ENCODE results near the gene SPRN. TPM values are rescaled to one million over a fixed set of nuclear protein-coding genes. Genes with fewer than 3 reads are reported as not detected.

Gene SPRN
- total and polyA plus RNA-seq, 2 of the 4 experiments (the other 2 are of a cell fraction) = 0.36 to 2.3 TPM

GRCh38 chr10:133396035-133396624 lies 28.3 kb downstream of the SPRN start:
- no peak overlapping the region for H2AK9ac ChIP-seq (replicated peaks; ENCODE audit: low read depth, low read length, poor library complexity)
- WGBS, 2 experiments (ENCODE audit: extremely low coverage in 2 of 2, insufficient read length in 1 of 2) = 95% methylated on average over 10 of the region's 19 CpGs; no CpG with 5 or more reads in 1 of the 2 experiments
- BruUV-seq (replicated peaks) = no TSS peak
- no peak overlapping the region for H3K4ac ChIP-seq (ENCODE audit: low read depth, low read length)
- peaks cover 33% of the 10 kb centered on the region for H3K36me3 ChIP-seq (ENCODE audit: control insufficient read depth, insufficient read depth, low read length)
- no peak overlapping the region for H3K18ac ChIP-seq (ENCODE audit: low read depth, low read length)
- no peak overlapping the region for H2BK15ac ChIP-seq (ENCODE audit: low read depth, low read length)
- H3K4me3 ChIP-seq (ENCODE audit: insufficient read depth, low read depth, low read length) = no peak overlapping the region
- ChIA-PET POLR2A (ENCODE audit: unreplicated experiment) (no interaction called here), CTCF (no interaction called here)
- peaks cover 9% of the 10 kb centered on the region; the same call in 1 of the 2 replicates for H3K9me1 ChIP-seq (ENCODE audit: insufficient read depth, low read length)
- no peak overlapping the region for H4K91ac ChIP-seq (ENCODE audit: insufficient read depth, low read depth, low read length)
- in situ Hi-C loops (cut with MboI; ENCODE audit: low sequenced_read_pairs) (no loop called here), intact Hi-C loops (cut with micrococcal nuclease) (no loop called here), dilution Hi-C loops (cut with HindIII; ENCODE audit: low sequenced_read_pairs, unreplicated experiment) (no loop called here)
- H2BK120ac ChIP-seq (ENCODE audit: low read depth, low read length) = no peak overlapping the region
- H3K4me2 ChIP-seq (ENCODE audit: low read depth, low read length) = no peak overlapping the region
- H2AFZ ChIP-seq (replicated peaks; ENCODE audit: low read length, poor library complexity) = no peak overlapping the region
- no peak overlapping the region for H2BK5ac ChIP-seq (ENCODE audit: low read depth, low read length, poor library complexity, severe bottlenecking)
- H3K9me3 ChIP-seq (ENCODE audit: control insufficient read depth, insufficient read depth, low read length) = no peaks in the 10 kb centered on the region
- H3K79me1 ChIP-seq (ENCODE audit: low read depth in 1 of 2, low read length in 2 of 2) = peaks cover 38 to 51% of the 10 kb centered on the region in 2 experiments
- no peaks in the 10 kb centered on the region for H3K27me3 ChIP-seq (ENCODE audit: control insufficient read depth, insufficient read depth, low read length)
- H4K8ac ChIP-seq (ENCODE audit: low read depth in 2 of 2, low read length in 2 of 2) = no peak overlapping the region
- no peak overlapping the region for H2AK5ac ChIP-seq (ENCODE audit: low read depth, low read length)
- ATAC-seq (ENCODE audit: low read depth) (no peak), DNase-seq (no peak)
- H3K4me1 ChIP-seq (ENCODE audit: control insufficient read depth, insufficient read depth, low read length) = peaks cover 4% of the 10 kb centered on the region; the same call in 1 of the 2 replicates
- no peak overlapping the region for H3K9ac ChIP-seq (ENCODE audit: low read depth, low read length)
- no peak overlapping the region for H3K14ac ChIP-seq (replicated peaks; ENCODE audit: low read depth, low read length)
- TF ChIP-seq NFE2L2 (IDR thresholded peaks at IDR 0.05; ENCODE audit: low read depth, low read length) (no peak), BHLHE40 (IDR thresholded peaks at IDR 0.05; ENCODE audit: low read depth, low read length) (no peak), CHD1 (IDR thresholded peaks at IDR 0.05; ENCODE audit: low read depth, low read length) (no peak), CEBPB (IDR thresholded peaks at IDR 0.05; ENCODE audit: low read depth, low read length) (no peak), RCOR1 (IDR thresholded peaks at IDR 0.05; ENCODE audit: insufficient replicate concordance, low read length) (no peak), FOS (IDR thresholded peaks at IDR 0.05; ENCODE audit: low read depth, low read length) (no peak), SMC3 (IDR thresholded peaks at IDR 0.05; ENCODE audit: low read depth, low read length) (no peak), RFX5 (IDR thresholded peaks at IDR 0.05; ENCODE audit: low read depth, low read length) (no peak), MXI1 (IDR thresholded peaks at IDR 0.05; ENCODE audit: borderline replicate concordance, low read depth, low read length) (no peak), ELK1 (IDR thresholded peaks at IDR 0.05; ENCODE audit: borderline replicate concordance, low read depth, low read length) (no peak), MAFK (IDR thresholded peaks at IDR 0.05; ENCODE audit: low read depth, low read length) (no peak)
- H4K5ac ChIP-seq (ENCODE audit: low read depth, low read length) = no peak overlapping the region
- no peaks in the 10 kb centered on the region for H4K20me1 ChIP-seq (ENCODE audit: insufficient read depth, low read length)
- no peak overlapping the region for H3K27ac ChIP-seq (ENCODE audit: insufficient read depth, low read length)
- H2BK20ac ChIP-seq (ENCODE audit: low read depth, low read length) = no peak overlapping the region
- H3K23ac ChIP-seq (ENCODE audit: low read depth, low read length) = no peak overlapping the region
- no peak overlapping the region for H3K56ac ChIP-seq (ENCODE audit: extremely low read depth, insufficient read depth, low read length)

Data from IMR-90 (cell line).